Esophagus muscularis mucosa (tissue), 4 donors: ENCODE measurements around the gene KLK3. TPM values are rescaled to one million over a fixed set of nuclear protein-coding genes. Genes with fewer than 3 reads are reported as not detected.

Source experiments
- DNase-seq: peaks from one replicate; pipeline ENCODE4 v3.0.0-alpha.2; 2017; ENCODE audit errors: extremely low spot score
- H3K27ac ChIP-seq, 4 donors: fragments of 200-600 bp; sonication (generic); replicated peaks in 1 of 4; 1 replicate in 3 of 4; 2 replicates in 1 of 4; pipeline ENCODE4 v1.5.1; 2016 to 2019; ENCODE audit warnings: mild to moderate bottlenecking in 1 of 4
- H3K27me3 ChIP-seq, 4 donors: fragments of 200-600 bp; sonication (generic); one replicate each; pipeline versions ENCODE4 v1.5.1 to v1.6.0; 2016 to 2019
- H3K36me3 ChIP-seq, 4 donors: fragments of 200-600 bp; sonication (generic); one replicate each; pipeline ENCODE4 v1.5.1; 2016 to 2019
- H3K4me1 ChIP-seq, 4 donors: fragments of 200-600 bp; sonication (generic); one replicate each; pipeline ENCODE4 v1.5.1; 2016 to 2019
- H3K4me3 ChIP-seq, 4 donors: fragments of 200-600 bp; sonication (generic); 1 replicate in 2 of 4; 2 replicates in 2 of 4; pipeline ENCODE4 v1.5.1; 2016 to 2019; ENCODE audit warnings: mild to moderate bottlenecking in 4 of 4, moderate library complexity in 1 of 4
- H3K9me3 ChIP-seq, 4 donors: fragments of 200-600 bp; sonication (generic); 1 replicate in 3 of 4; 2 replicates in 1 of 4; pipeline ENCODE4 v1.5.1; 2016 to 2019
- EP300 ChIP-seq: sonication (generic); formaldehyde crosslinking; IDR thresholded peaks from one replicate; pipeline ENCODE4 v1.6.1; 2017; ENCODE audit warnings: antibody characterized with exemption
- POLR2A ChIP-seq: fragments of 450-650 bp; IDR thresholded peaks from one replicate; pipeline ENCODE4 v1.6.1; 2017; ENCODE audit warnings: antibody characterized with exemption, moderate library complexity, mild to moderate bottlenecking, low read depth
- POLR2AphosphoS5 ChIP-seq, 2 donors: sonication (generic); formaldehyde crosslinking; IDR thresholded peaks; one replicate each; pipeline ENCODE4 v1.6.1; 2017; ENCODE audit warnings: antibody characterized with exemption in 2 of 2
- WGBS: methylation state at CpG from one replicate; pipeline ENCODE4 v1.1.5; 2018; 5-methylcytosine and 5-hydroxymethylcytosine counted together
- intact Hi-C: fragments of 100-400 bp; cut with DNase I; formaldehyde crosslinking; loops from one replicate; pipeline ENCODE4 v1.15.1; 2023
- total RNA-seq, 4 donors: library from RNA; depleted of rRNA; stranded (reverse); fragments of >200 nt; gene quantifications; one replicate each; pipeline versions ENCODE4 v1.1.0 to v1.2.1, GENCODE V29; 2016
- TF ChIP-seq, protein P1 (sequence below), 3 experiments: fragments of 200-600 bp in 2 of 3; fragments of 450-650 bp in 1 of 3; sonication (generic) in 2 of 3; IDR thresholded peaks; one replicate each; pipeline ENCODE4 v1.5.1; 2017 to 2019; ENCODE audit warnings: antibody characterized with exemption in 3 of 3, mild to moderate bottlenecking in 2 of 3, moderate library complexity in 1 of 3

The KLK3 gene
- total RNA-seq, 4 donors from 2014 or later: not detected

DNA sequence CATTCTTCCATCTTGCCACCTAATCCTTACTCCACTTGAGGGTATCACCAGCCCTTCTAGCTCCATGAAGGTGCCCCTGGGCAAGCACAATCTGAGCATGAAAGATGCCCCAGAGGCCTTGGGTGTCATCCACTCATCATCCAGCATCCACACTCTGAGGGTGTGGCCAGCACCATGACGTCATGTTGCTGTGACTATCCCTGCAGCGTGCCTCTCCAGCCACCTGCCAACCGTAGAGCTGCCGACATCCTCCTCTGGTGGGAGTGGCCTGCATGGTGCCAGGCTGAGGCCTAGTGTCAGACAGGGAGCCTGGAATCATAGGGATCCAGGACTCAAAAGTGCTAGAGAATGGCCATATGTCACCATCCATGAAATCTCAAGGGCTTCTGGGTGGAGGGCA, 3.1 kb upstream of the KLK3 start:
- H3K36me3 ChIP-seq: no peaks in the 10 kb centered on the region
- peaks cover 0 to 55% (median 0%) of the 10 kb centered on the region in 4 donors for H3K27me3 ChIP-seq
- H3K4me3 ChIP-seq: no peak overlapping the region
- WGBS: 90% methylated on average over 4 of the region's 4 CpGs
- TF ChIP-seq POLR2AphosphoS5 (IDR thresholded peaks at IDR 0.05) (no peak), EP300 (no peak), POLR2A (no peak)
- TF ChIP-seq, protein P1, sequence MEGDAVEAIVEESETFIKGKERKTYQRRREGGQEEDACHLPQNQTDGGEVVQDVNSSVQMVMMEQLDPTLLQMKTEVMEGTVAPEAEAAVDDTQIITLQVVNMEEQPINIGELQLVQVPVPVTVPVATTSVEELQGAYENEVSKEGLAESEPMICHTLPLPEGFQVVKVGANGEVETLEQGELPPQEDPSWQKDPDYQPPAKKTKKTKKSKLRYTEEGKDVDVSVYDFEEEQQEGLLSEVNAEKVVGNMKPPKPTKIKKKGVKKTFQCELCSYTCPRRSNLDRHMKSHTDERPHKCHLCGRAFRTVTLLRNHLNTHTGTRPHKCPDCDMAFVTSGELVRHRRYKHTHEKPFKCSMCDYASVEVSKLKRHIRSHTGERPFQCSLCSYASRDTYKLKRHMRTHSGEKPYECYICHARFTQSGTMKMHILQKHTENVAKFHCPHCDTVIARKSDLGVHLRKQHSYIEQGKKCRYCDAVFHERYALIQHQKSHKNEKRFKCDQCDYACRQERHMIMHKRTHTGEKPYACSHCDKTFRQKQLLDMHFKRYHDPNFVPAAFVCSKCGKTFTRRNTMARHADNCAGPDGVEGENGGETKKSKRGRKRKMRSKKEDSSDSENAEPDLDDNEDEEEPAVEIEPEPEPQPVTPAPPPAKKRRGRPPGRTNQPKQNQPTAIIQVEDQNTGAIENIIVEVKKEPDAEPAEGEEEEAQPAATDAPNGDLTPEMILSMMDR (IDR thresholded peaks at IDR 0.05): no peak
- no peak overlapping the region for H3K27ac ChIP-seq
- no peaks in the 10 kb centered on the region for H3K9me3 ChIP-seq
- intact Hi-C loops: no loop called here
- no peak for DNase-seq
- no peaks in the 10 kb centered on the region for H3K4me1 ChIP-seq

GRCh38 chr19:50857366-50857765, 2.7 kb downstream of the KLK3 start:
- no peaks in the 10 kb centered on the region for H3K4me1 ChIP-seq
- H3K4me3 ChIP-seq: no peak overlapping the region
- no peak overlapping the region for H3K27ac ChIP-seq
- 49% methylated on average over 6 of the region's 6 CpGs for WGBS
- no peak for DNase-seq
- peaks cover 0 to 80% (median 10%) of the 10 kb centered on the region in 4 donors for H3K27me3 ChIP-seq
- no peaks in the 10 kb centered on the region for H3K36me3 ChIP-seq
- TF ChIP-seq EP300 (no peak), POLR2A (no peak), POLR2AphosphoS5 (IDR thresholded peaks at IDR 0.05) (no peak)
- TF ChIP-seq, protein P1 (IDR thresholded peaks at IDR 0.05): no peak
- intact Hi-C loops: no loop called here
- no peaks in the 10 kb centered on the region for H3K9me3 ChIP-seq

DNA sequence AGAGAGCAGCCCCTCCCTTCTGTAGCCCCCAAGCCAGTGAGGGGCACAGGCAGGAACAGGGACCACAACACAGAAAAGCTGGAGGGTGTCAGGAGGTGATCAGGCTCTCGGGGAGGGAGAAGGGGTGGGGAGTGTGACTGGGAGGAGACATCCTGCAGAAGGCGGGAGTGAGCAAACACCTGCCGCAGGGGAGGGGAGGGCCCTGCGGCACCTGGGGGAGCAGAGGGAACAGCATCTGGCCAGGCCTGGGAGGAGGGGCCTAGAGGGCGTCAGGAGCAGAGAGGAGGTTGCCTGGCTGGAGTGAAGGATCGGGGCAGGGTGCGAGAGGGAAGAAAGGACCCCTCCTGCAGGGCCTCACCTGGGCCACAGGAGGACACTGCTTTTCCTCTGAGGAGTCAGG, 4.2 kb downstream of the KLK3 start:
- H3K36me3 ChIP-seq: no peaks in the 10 kb centered on the region
- H3K4me3 ChIP-seq: no peak overlapping the region
- no peak for TF ChIP-seq EP300
- intact Hi-C loops: no loop called here
- DNase-seq: no peak
- H3K9me3 ChIP-seq: no peaks in the 10 kb centered on the region
- peaks cover 0 to 89% (median 10%) of the 10 kb centered on the region in 4 donors for H3K27me3 ChIP-seq
- 17% methylated on average over 7 of the region's 7 CpGs for WGBS
- no peaks in the 10 kb centered on the region for H3K4me1 ChIP-seq
- no peak overlapping the region for H3K27ac ChIP-seq

DNA sequence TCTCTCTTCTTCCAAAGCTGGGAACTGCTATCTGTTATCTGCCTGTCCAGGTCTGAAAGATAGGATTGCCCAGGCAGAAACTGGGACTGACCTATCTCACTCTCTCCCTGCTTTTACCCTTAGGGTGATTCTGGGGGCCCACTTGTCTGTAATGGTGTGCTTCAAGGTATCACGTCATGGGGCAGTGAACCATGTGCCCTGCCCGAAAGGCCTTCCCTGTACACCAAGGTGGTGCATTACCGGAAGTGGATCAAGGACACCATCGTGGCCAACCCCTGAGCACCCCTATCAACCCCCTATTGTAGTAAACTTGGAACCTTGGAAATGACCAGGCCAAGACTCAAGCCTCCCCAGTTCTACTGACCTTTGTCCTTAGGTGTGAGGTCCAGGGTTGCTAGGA, 5.1 kb downstream of the KLK3 start:
- H3K4me1 ChIP-seq: no peaks in the 10 kb centered on the region
- peaks cover 0 to 86% (median 10%) of the 10 kb centered on the region in 4 donors for H3K27me3 ChIP-seq
- no peak overlapping the region for H3K4me3 ChIP-seq
- H3K9me3 ChIP-seq: no peaks in the 10 kb centered on the region
- 61% methylated on average over 4 of the region's 4 CpGs for WGBS
- H3K27ac ChIP-seq: no peak overlapping the region
- DNase-seq: no peak
- no peaks in the 10 kb centered on the region for H3K36me3 ChIP-seq
- no peak for TF ChIP-seq EP300
- TF ChIP-seq POLR2A: no peak
- TF ChIP-seq POLR2AphosphoS5 (IDR thresholded peaks at IDR 0.05): no peak
- TF ChIP-seq, protein P1 (IDR thresholded peaks at IDR 0.05): no peak
- intact Hi-C loops: no loop called here

GRCh38 chr19:50861010-50861409, 6.3 kb downstream of the KLK3 start:
- Histone ChIP-seq H3K27me3 (peaks cover 0 to 75% (median 10%) of the 10 kb centered on the region in 4 donors), H3K4me3 (no peak overlapping the region), H3K4me1 (no peaks in the 10 kb centered on the region), H3K36me3 (no peaks in the 10 kb centered on the region), H3K9me3 (no peaks in the 10 kb centered on the region), H3K27ac (no peak overlapping the region)
- TF ChIP-seq, protein P1 (IDR thresholded peaks at IDR 0.05): no peak
- TF ChIP-seq POLR2A: no peak
- no peak for TF ChIP-seq EP300
- TF ChIP-seq POLR2AphosphoS5 (IDR thresholded peaks at IDR 0.05): no peak
- WGBS: 74% methylated on average over 5 of the region's 5 CpGs
- intact Hi-C loops: no loop called here
- DNase-seq: no peak
